Endothelial cell of umbilical vein (primary cell): ENCODE measurements around the gene BZW2. TPM values are rescaled to one million over a fixed set of nuclear protein-coding genes. Genes with fewer than 3 reads are reported as not detected.

Experiments
- BruUV-seq: library from RNA; stranded (reverse); fragments of 400-500 nt; replicated peaks from 2 replicates; lab custom pipeline; 2021; lab: Mats Ljungman, UMichigan
- CTCF ChIA-PET: fragments of 300-600, 350-600 bp; sonication (Branson Sonifier 250); formaldehyde crosslinking; loops from one replicate; lab custom pipeline; 2021; ENCODE audit warnings: antibody characterized with exemption, inconsistent platforms; lab: Charles Lee
- POLR2A ChIA-PET: fragments of 300-600, 350-600 bp; sonication (Branson Sonifier 250); formaldehyde crosslinking; loops from one replicate; lab custom pipeline; 2021; ENCODE audit warnings: antibody characterized with exemption, inconsistent platforms; lab: Charles Lee
- DNase-seq: peaks from one replicate; pipeline ENCODE4 v3.0.0-alpha.2; 2011; ENCODE audit warnings: low read depth, low spot score
- FAIRE-seq: peaks from 2 replicates; lab custom pipeline; 2011; peaks lifted over from hg19 to GRCh38; lab: Jason Lieb, UNC
- H2AFZ ChIP-seq: 2 replicates; pipeline ENCODE4 v1.6.0; 2012; ENCODE audit warnings: low read depth, low read length, control low read depth, inconsistent platforms
- H3K27ac ChIP-seq: 2 replicates; pipeline ENCODE4 v1.5.1; 2011; ENCODE audit warnings: low read depth, mild to moderate bottlenecking, control low read depth, low read length, moderate library complexity; ENCODE audit not compliant: insufficient read depth
- H3K27me3 ChIP-seq, 2 experiments: 2 replicates each; pipeline versions ENCODE4 v1.6.0 to v1.6.1; 2011; ENCODE audit warnings: low read length in 2 of 2, mixed read lengths in 1 of 2; ENCODE audit not compliant: control insufficient read depth in 2 of 2, insufficient read depth in 2 of 2
- H3K36me3 ChIP-seq, 2 experiments: 2 replicates in 1 of 2; 3 replicates in 1 of 2; pipeline ENCODE4 v1.5.1; 2011; ENCODE audit warnings: low read length in 2 of 2, mild to moderate bottlenecking in 1 of 2, moderate library complexity in 1 of 2; ENCODE audit not compliant: control insufficient read depth in 2 of 2, insufficient read depth in 2 of 2; ENCODE audit errors: extremely low read depth in 1 of 2
- H3K4me1 ChIP-seq: 3 replicates; pipeline ENCODE4 v1.5.1; 2011; ENCODE audit warnings: mild to moderate bottlenecking, low read length; ENCODE audit not compliant: control insufficient read depth, insufficient read depth; ENCODE audit errors: extremely low read depth
- H3K4me2 ChIP-seq: 2 replicates; pipeline ENCODE4 v1.6.1; 2011; ENCODE audit warnings: low read length, control low read depth, mixed read lengths; ENCODE audit not compliant: insufficient read depth
- H3K4me3 ChIP-seq, 3 experiments: fragments of 200-600 bp in 1 of 3; sonication (generic), shearing (Covaris generic) in 1 of 3; replicated peaks in 1 of 3; 2 replicates each; pipeline ENCODE4 v1.5.1; 2011 to 2016; ENCODE audit warnings: control low read depth in 3 of 3, low read length in 3 of 3, mild to moderate bottlenecking in 2 of 3, inconsistent platforms in 1 of 3, low read depth in 1 of 3, moderate library complexity in 1 of 3; ENCODE audit not compliant: insufficient read depth in 1 of 3
- H3K79me2 ChIP-seq: 2 replicates; pipeline ENCODE4 v1.6.0; 2012; ENCODE audit warnings: low read length, inconsistent platforms; ENCODE audit not compliant: control insufficient read depth, insufficient read depth
- H3K9ac ChIP-seq: replicated peaks from 2 replicates; pipeline ENCODE3; 2011; ENCODE audit warnings: low read length, control low read depth; ENCODE audit not compliant: insufficient read depth; ENCODE audit errors: extremely low read depth
- H3K9me1 ChIP-seq: replicated peaks from 3 replicates; pipeline ENCODE4 v1.6.0; 2011; ENCODE audit warnings: mild to moderate bottlenecking, low read length; ENCODE audit not compliant: control insufficient read depth, insufficient read depth; ENCODE audit errors: extremely low read depth
- H3K9me3 ChIP-seq: replicated peaks from 2 replicates; pipeline ENCODE4 v1.5.1; 2012; ENCODE audit warnings: low read length, inconsistent platforms; ENCODE audit not compliant: control insufficient read depth, insufficient read depth
- H4K20me1 ChIP-seq: replicated peaks from 2 replicates; pipeline ENCODE3; 2011; ENCODE audit warnings: mild to moderate bottlenecking, low read length; ENCODE audit not compliant: control insufficient read depth, insufficient read depth; ENCODE audit errors: extremely low read depth
- EZH2 ChIP-seq: IDR thresholded peaks from 2 replicates; pipeline ENCODE4 v1.6.1; 2012; ENCODE audit warnings: borderline replicate concordance, low read depth, mild to moderate bottlenecking, moderate library complexity, low read length, inconsistent platforms; ENCODE audit not compliant: severe bottlenecking
- FOS ChIP-seq: IDR thresholded peaks from 2 replicates; pipeline ENCODE4 v1.6.1; 2011; ENCODE audit warnings: mild to moderate bottlenecking, low read length, moderate library complexity, borderline replicate concordance; ENCODE audit not compliant: insufficient read depth
- GATA2 ChIP-seq: IDR thresholded peaks from 2 replicates; pipeline ENCODE4 v1.7.0; 2011; ENCODE audit warnings: low read depth, mild to moderate bottlenecking, moderate library complexity, mixed read lengths, low read length; ENCODE audit not compliant: insufficient read length, insufficient read depth
- JUN ChIP-seq: IDR thresholded peaks from 2 replicates; pipeline ENCODE4 v1.6.1; 2011; ENCODE audit warnings: borderline replicate concordance, low read depth; ENCODE audit not compliant: insufficient read length, insufficient read depth
- MYC ChIP-seq: IDR thresholded peaks from one replicate; pipeline ENCODE4 v1.6.1; 2011; ENCODE audit warnings: mild to moderate bottlenecking, low read depth, low read length
- POLR2A ChIP-seq: IDR thresholded peaks from 2 replicates; pipeline ENCODE4 v1.6.1; 2012; ENCODE audit warnings: low read depth, mild to moderate bottlenecking, control low read depth, low read length
- POLR2AphosphoS5 ChIP-seq: IDR thresholded peaks from 2 replicates; pipeline ENCODE4 v1.6.1; 2012; ENCODE audit warnings: low read depth, mild to moderate bottlenecking, control low read depth, low read length, moderate library complexity; ENCODE audit not compliant: insufficient read depth
- dilution Hi-C: fragments of 300-500 bp; cut with MboI; formaldehyde crosslinking; loops from one replicate; pipeline ENCODE4 v1.15.0; 2019; ENCODE audit warnings: low sequenced_read_pairs; ENCODE audit not compliant: extremely low pct_ligation_motif_present
- intact Hi-C: fragments of 100-400 bp; cut with micrococcal nuclease; formaldehyde crosslinking; loops from one replicate; pipeline ENCODE4 v1.10.0; 2022
- polyA plus RNA-seq, 4 experiments: library from polyadenylated mRNA; depleted of rRNA in 3 of 4; stranded (reverse) in 3 of 4; unstranded in 1 of 4; fragments of >200 nt; gene quantifications; 2 replicates each; pipeline versions ENCODE4 v1.2.1 to v1.2.3, GENCODE V29; 2011 to 2012; ENCODE audit warnings: missing spikeins in 1 of 4
- total RNA-seq: library from RNA; stranded (reverse); gene quantifications from 2 replicates; pipeline ENCODE4 v1.2.3, GENCODE V29; 2021
- TF ChIP-seq, protein P1 (sequence below): IDR thresholded peaks from 2 replicates; pipeline ENCODE4 v1.6.1; 2011; ENCODE audit not compliant: insufficient read depth, insufficient read length
- TF ChIP-seq, protein P2 (sequence below), 2 donors: IDR thresholded peaks; 1 replicate in 1 of 2; 2 replicates in 1 of 2; pipeline ENCODE4 v1.5.1; 2011; ENCODE audit warnings: low read length in 2 of 2, mild to moderate bottlenecking in 2 of 2, moderate library complexity in 2 of 2, control low read depth in 1 of 2, inconsistent platforms in 1 of 2, low read depth in 1 of 2; ENCODE audit not compliant: insufficient read depth in 1 of 2; ENCODE audit errors: extremely low read depth in 1 of 2

Gene BZW2
- total and polyA plus RNA-seq, 2 donors (not counting 3 experiments of a cell fraction or from before 2014, with no cell fraction given), result 39.7 to 106 TPM

DNA sequence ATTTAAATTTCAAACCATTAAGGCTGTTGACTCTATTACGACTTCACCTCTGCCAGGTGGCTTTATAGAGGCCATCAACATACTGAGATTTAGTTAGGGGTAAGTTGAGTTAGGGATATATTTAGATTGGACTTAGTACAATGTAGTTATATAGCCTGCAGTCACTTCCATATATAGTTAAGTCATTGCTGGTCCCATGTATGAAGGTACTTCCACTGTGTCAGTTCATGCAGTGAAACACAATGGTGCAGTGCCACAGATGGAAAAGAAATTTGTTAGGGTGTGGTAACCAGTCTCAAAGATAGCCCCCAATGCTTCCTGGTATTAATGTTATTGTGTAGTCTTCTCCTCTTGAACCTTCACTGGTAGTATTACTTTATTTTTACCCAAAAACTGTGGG lies 95.0 kb downstream of the BZW2 start:
- Histone ChIP-seq H3K4me3 (no peak overlapping the region), H2AFZ (no peak overlapping the region), H3K79me2 (no peaks in the 10 kb centered on the region), H3K36me3 (no peaks in the 10 kb centered on the region), H4K20me1 (no peaks in the 10 kb centered on the region), H3K9me1 (no peaks in the 10 kb centered on the region), H3K4me1 (peaks cover 36% of the 10 kb centered on the region), H3K27me3 (no peaks in the 10 kb centered on the region), H3K9me3 (no peaks in the 10 kb centered on the region), H3K9ac (no peak overlapping the region), H3K27ac (no peak overlapping the region), H3K4me2 (peak overlapping the region; percentile 52)
- TF ChIP-seq POLR2A (no peak), JUN (no peak), POLR2AphosphoS5 (no peak), MYC (no peak), EZH2 (no peak), FOS (no peak), GATA2 (no peak)
- TF ChIP-seq, protein P1, sequence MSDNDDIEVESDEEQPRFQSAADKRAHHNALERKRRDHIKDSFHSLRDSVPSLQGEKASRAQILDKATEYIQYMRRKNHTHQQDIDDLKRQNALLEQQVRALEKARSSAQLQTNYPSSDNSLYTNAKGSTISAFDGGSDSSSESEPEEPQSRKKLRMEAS, result no peak
- TF ChIP-seq, protein P2, sequence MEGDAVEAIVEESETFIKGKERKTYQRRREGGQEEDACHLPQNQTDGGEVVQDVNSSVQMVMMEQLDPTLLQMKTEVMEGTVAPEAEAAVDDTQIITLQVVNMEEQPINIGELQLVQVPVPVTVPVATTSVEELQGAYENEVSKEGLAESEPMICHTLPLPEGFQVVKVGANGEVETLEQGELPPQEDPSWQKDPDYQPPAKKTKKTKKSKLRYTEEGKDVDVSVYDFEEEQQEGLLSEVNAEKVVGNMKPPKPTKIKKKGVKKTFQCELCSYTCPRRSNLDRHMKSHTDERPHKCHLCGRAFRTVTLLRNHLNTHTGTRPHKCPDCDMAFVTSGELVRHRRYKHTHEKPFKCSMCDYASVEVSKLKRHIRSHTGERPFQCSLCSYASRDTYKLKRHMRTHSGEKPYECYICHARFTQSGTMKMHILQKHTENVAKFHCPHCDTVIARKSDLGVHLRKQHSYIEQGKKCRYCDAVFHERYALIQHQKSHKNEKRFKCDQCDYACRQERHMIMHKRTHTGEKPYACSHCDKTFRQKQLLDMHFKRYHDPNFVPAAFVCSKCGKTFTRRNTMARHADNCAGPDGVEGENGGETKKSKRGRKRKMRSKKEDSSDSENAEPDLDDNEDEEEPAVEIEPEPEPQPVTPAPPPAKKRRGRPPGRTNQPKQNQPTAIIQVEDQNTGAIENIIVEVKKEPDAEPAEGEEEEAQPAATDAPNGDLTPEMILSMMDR (IDR thresholded peaks at IDR 0.05; ENCODE audit: extremely low read depth in 1 of 2, insufficient read depth in 1 of 2, low read depth in 1 of 2, low read length in 2 of 2), result no peak
- POLR2A ChIA-PET, result no interaction called here
- DNase-seq (peak; percentile 15), FAIRE-seq (no peak)
- dilution Hi-C loops, result no loop called here
- CTCF ChIA-PET, result no interaction called here
- BruUV-seq, result no TSS peak
- intact Hi-C loops, result loop anchor here (2.0 kb wide), 1 partner anchor 14 kb away; no protein-coding TSS in a partner anchor
